GM12892 (cell line): ENCODE measurements around the gene LMO4.

Experiments
- POLR2A ChIP-seq: IDR thresholded peaks from 2 replicates; pipeline ENCODE4 v1.6.1; 2011; ENCODE audit warnings: low read depth, low read length, control low read depth
- POLR2AphosphoS5 ChIP-seq: IDR thresholded peaks from 2 replicates; pipeline ENCODE4 v1.6.1; 2011; ENCODE audit warnings: low read depth, low read length, control low read depth

DNA sequence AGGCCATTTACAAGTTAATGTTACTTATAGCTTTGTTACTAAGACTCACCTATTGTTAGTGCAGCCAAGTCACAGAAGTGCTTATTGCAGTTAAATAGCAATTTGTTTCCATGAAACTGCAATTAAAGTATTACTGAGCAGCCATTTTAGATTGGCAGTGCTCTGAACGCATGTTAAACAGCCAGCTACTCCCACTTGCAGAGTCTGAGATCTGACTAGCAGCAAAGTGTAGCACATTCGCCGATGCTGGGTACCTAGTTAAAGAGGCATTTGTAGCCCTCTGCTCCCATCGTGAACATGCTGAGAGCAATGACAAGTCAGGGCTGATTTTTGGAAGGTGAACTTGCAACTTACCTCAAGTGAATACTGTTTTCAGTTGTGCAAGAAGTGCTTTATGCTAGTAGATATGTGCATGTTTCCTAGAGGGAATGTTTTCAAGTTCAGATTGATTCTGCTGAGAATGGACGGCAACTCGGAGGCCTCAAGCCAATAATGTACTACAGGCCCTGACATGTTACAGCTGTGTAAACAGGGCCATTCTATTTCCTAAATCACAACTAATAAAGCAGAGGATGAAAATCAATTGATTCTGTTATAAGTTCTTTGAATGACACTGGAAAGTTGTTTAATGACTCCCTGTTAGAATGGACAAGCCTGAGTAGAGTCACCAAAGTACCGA, 19.8 kb downstream of the LMO4 start:
- TF ChIP-seq POLR2A (no peak), POLR2AphosphoS5 (no peak)
